HG03521 (cell line): ENCODE measurements around the gene JUND.
"Not testable (repeated sequence)": the region's sequence is repeated elsewhere in the genome, so short reads cannot be mapped to it uniquely, and the experiment has no call there.

ENCODE experiments used
- ATAC-seq: cut with Tn5 transposase; IDR thresholded peaks from one replicate; pipeline ENCODE4 v1.9.1; 2021; ENCODE audit warnings: mild to moderate bottlenecking, moderate library complexity; ENCODE audit not compliant: unreplicated experiment

The JUND gene

GRCh38 chr19:18281082-18282020 lies at the start of gene JUND:
Gene JUND, minus strand, starts transcription at chr19:18281622. Its CDS starts 138 bp downstream, at chr19:18281484.
- ATAC-seq: peak; percentile 59

GRCh38 chr19:18330868-18331267 lies 49.4 kb upstream of the JUND start:
- no peak for ATAC-seq

GRCh38 chr19:18329035-18329376 lies 47.6 kb upstream of the JUND start:
- ATAC-seq: no peak

- peak; percentile 82 for ATAC-seq
These were observed 47.1 kb upstream of the JUND start for GRCh38 chr19:18328340-18329034.

- ATAC-seq: no peak
These were observed 45.4 kb upstream of the JUND start for GRCh38 chr19:18326772-18327171.

- not testable (repeated sequence) for ATAC-seq
These were observed 42.9 kb upstream of the JUND start for GRCh38 chr19:18324373-18324731.

- peak; percentile 95 for ATAC-seq
These were observed 41.5 kb upstream of the JUND start, which contains the start of gene LSM4 for GRCh38 chr19:18322759-18323460. Gene LSM4, minus strand, starts transcription at chr19:18323076. Its CDS starts 56 bp downstream, at chr19:18323020.

- no peak for ATAC-seq
These were observed 40.9 kb upstream of the JUND start for GRCh38 chr19:18322318-18322758.

- ATAC-seq: no peak
These were observed 40.3 kb upstream of the JUND start for GRCh38 chr19:18321734-18322102.

GRCh38 chr19:18320865-18321733 lies 39.7 kb upstream of the JUND start:
- ATAC-seq: no peak

- no peak for ATAC-seq
These were observed 38.2 kb upstream of the JUND start for GRCh38 chr19:18319591-18320135.

GRCh38 chr19:18317961-18318800 lies 36.8 kb upstream of the JUND start:
- ATAC-seq: no peak

GRCh38 chr19:18313398-18313797 lies 32.0 kb upstream of the JUND start:
- ATAC-seq: no peak

- ATAC-seq: no peak
These were observed 30.7 kb upstream of the JUND start for GRCh38 chr19:18312092-18312534.

- ATAC-seq: no peak
These were observed 30.2 kb upstream of the JUND start for GRCh38 chr19:18311502-18312091.

GRCh38 chr19:18310966-18311365 lies 29.5 kb upstream of the JUND start:
- ATAC-seq: no peak

- no peak for ATAC-seq
These were observed 28.9 kb upstream of the JUND start for GRCh38 chr19:18310118-18310909.

GRCh38 chr19:18309525-18310064 lies 28.2 kb upstream of the JUND start:
- no peak for ATAC-seq
